GM19395 (cell line): ENCODE measurements around the gene EFHD2.
"Not testable (repeated sequence)": the region's sequence is repeated elsewhere in the genome, so short reads cannot be mapped to it uniquely, and the experiment has no call there.

Experiments
- ATAC-seq: cut with Tn5 transposase; IDR thresholded peaks from one replicate; pipeline ENCODE4 v1.9.1; 2021; ENCODE audit warnings: mild to moderate bottlenecking, moderate library complexity; ENCODE audit not compliant: unreplicated experiment

The EFHD2 gene

DNA sequence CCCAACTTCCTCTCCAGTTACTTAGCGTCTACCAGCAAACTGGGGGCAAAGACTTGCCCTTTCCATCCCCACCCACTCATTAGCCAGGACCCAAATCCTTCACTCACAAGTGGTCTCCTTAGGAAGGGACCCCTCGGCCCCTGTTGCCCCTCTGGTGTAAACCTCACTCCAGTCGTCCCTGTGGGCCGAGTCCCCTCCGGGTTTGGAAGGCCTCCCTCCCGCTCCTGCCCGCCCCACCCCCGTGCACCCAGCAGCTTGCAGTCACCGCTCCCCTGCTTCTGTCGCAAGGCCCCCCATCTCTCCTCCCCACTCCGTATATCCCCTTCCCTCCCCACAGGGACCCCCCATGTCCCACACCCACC lies 1.2 kb downstream of the EFHD2 start:
- ATAC-seq, result no peak

- peak; percentile 65 for ATAC-seq
Observed at GRCh38 chr1:15411593-15412137, 2.0 kb downstream of the EFHD2 start.

DNA sequence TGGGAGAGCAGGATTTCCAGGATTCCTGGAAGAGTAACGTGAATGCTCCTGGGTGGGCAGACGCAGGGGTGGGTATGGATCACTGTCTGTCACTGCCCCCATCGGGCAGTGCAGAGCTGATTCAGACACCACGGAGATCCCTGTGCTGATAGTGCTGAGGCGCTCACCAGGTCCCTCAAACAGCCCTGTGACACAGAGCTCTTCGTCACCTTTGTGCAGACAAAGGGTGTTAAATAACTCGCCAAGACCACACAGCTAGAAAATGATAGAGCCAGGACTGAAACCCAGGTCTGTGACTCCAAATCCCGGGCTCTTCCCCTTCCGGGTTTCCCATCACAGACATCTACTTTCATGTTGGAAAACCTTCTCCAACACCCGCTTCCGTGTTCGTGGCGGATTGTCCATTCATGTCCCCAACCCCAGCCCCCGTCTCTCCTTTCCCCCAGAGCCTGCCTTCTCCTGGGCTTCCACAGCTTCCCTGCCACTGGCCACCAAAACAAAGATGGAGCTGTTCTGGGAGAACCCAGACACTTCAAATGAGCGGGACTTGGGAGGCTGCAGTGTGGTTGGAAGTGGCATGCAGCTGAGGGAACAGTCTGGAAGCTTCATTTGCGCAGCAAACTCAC lies 2.6 kb downstream of the EFHD2 start:
- ATAC-seq, result no peak

- ATAC-seq, result no peak
Observed at GRCh38 chr1:15412843-15413242, 3.2 kb downstream of the EFHD2 start.

GRCh38 chr1:15413563-15414444 lies 4.1 kb downstream of the EFHD2 start:
- no peak for ATAC-seq

GRCh38 chr1:15414445-15414983 lies 4.8 kb downstream of the EFHD2 start:
- ATAC-seq, result no peak

DNA sequence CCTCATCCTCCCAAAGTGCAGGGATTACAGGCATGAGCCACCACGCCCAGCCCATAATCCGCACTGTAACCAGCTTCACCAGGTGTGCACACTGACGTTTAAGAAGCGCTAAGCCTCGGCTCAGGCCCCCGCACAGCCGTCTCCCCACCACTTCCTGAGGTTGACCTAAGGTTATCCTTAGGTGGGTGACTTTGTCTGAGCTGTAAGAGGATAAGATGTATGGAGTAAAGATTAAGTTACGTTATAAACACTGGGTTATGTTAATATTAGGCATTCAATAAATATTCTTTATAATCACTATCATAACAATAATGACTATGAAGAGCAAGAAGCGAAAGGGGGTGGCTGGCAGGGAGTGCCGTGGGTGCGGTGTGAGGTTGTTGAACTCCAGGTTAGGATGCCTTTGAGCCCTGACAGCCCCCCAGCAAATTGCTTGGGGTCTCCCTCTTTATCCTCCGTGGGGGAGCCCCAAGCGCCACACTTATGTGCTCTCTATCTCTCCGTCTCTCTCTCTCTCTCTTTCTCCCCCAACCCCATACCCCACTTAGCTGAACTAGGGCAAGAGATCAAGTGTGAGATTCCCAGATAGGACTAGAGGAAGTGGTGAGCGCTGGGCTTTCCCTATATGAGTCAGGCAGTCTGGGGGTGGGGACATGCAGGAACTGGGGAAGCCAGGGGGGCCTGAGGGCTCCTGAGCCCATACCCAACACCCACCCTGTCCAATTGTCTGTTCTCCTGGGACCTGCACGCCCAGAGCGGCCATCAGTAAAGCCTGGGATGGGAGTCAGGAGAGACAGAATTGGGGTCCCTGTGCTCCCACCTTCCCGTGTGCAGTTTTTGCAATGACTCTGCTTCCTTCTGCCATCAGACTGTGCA lies 7.6 kb downstream of the EFHD2 start:
- peak; percentile 57 for ATAC-seq

- ATAC-seq, result no peak
Observed at GRCh38 chr1:15418806-15419515, 9.3 kb downstream of the EFHD2 start.

DNA sequence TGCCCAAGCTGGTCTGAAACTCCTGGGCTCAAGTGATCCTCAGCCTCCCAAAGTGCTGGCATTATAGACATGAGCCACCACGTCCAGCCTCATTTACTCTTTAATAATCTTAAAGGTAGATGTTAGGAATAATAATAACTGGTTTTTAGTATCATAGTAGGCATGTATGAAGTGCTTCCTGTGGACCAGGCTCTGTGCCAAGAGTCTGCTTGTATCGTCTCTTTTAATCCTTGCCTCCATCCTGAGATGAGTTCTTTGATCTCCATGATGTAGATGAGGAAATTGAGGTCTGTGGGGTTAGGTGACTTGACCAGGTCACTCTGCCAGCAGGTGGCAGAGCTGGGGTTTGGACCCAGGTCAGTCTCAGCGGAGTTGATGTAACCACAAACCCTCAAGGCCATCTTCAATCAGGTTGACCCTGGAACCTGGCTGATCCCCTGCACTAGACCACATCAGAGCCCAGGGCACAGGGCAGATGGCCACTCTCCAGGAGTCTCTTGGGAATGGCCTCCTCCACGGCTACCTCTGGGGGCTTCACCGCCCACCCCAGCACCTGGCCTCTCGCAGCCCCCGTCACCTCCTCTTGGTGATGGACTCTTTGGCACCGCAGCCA lies 11.3 kb downstream of the EFHD2 start:
- ATAC-seq, result no peak

GRCh38 chr1:15422871-15423270 lies 13.2 kb downstream of the EFHD2 start:
- ATAC-seq, result no peak

DNA sequence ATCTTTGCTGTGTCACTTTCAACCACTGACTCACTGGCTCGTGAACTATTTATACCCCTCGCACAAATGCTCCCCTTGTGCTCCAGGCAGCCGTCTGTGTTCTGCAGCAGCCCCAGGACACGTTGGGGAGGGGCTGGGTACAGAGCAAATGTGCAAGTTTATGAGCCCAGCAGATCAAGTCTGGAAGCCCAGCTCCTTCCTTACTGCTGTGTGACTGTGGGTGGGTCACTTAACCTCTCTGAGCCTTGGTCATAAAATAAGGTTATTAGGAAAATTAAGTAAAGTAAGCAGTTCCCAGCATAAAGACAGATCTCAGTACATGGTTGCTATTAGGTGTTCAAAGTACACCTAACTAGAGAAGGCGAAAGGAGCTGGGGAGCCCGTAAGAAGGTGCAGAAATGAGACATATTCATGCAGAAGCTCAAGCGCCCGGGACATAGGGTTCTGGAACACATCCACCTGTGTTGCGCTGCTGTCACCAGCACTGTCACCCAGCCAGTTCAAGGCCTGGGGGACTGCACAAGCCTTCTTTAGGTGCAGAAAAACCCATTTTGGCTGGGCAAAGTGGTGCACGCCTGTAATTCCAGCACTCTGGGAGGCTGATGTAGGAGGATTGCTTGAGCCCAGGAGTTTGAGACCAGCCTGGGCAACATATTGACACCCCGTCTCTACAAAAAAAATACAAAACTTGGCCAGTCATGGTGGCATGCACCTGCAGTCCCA lies 13.8 kb downstream of the EFHD2 start:
- ATAC-seq, result no peak

GRCh38 chr1:15424146-15424667 lies 14.5 kb downstream of the EFHD2 start:
- ATAC-seq, result no peak

DNA sequence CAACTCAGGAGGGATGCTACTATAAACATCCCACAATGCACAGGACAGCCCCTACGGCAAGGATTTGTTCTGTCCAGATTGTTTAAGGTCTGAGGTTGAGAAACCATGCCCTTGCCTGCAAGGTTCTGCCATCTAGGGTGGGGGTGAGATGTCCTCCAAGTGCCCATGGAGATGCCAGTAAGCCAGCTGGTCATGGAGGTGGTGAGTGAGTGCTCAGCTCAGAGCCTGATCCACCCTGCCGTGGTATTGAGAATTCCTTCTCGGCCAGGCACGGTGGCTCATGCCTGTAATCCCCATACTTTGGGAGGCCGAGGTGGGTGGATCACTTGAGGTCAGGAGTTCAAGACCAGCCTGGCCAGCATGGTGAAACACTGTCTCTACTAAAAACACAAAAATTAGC lies 15.3 kb downstream of the EFHD2 start:
- no peak for ATAC-seq

GRCh38 chr1:15425521-15425920 lies 15.8 kb downstream of the EFHD2 start:
- ATAC-seq, result no peak

DNA sequence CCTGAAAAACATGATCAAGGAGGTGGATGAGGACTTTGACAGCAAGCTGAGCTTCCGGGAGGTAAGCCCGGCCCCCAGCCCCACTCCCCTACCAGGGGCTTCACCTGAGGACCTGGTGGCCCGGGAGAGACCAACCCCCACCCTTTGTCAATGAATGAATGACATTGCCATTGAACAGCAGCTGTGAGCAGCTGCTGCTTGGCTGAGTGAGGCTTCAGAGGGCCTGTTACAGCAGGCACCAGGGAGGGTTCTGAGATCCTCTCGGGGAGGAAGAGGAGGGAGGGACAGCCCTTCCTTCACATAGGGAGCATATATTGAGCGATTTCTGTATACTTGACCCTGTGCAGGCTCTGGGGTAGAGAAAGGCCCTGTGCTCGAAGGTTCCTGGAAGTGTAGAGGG lies 16.3 kb downstream of the EFHD2 start:
- ATAC-seq, result no peak

- no peak for ATAC-seq
Observed at GRCh38 chr1:15426492-15427279, 17.0 kb downstream of the EFHD2 start.

DNA sequence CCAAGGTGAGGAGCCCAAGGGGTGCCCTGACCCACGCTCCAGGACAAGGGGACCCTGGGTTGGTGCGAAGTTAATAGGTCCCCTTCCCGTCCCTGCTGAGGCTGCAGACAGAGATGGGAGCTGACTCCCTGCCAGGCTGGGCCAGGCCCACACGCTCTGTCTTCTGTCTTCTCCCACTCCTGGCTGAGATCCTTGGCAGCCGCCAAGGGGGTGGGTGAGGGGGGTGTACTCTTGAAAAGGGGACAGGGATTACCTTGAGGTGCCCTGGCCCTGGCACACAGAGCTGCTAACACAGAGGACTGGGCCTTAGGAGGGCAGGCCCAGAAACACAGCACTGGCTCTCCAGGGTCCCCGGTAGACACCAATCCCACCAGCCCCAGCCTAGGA lies 17.6 kb downstream of the EFHD2 start:
- no peak for ATAC-seq

DNA sequence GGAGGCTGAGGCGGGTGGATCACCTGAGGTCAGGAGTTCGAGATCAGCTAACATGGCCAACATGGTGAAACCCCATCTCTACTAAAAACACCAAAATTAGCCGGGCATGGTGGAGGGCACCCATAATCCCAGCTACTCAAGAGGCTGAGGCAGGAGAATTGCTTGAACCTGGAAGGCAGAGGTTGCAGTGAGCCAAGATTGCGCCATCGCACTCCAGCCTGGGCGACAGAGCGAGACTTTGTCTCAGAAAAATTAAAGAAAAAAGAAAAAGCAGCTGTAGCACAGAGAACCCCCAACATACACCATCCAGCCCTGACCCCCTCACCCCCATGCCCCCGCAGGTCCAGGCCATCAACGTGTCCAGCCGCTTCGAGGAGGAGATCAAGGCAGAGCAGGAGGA lies 18.6 kb downstream of the EFHD2 start:
- ATAC-seq, result not testable (repeated sequence)
